AG08395 (cell line): ENCODE results near the gene TRIM58.

Experiments used
- DNase-seq: peaks from one replicate; pipeline ENCODE4 v3.0.0; 2012; ENCODE audit warnings: mixed read lengths, low spot score

The TRIM58 gene

GRCh38 chr1:247884797-247885413 lies 27.9 kb downstream of the TRIM58 start:
- DNase-seq = no peak

GRCh38 chr1:247895163-247895637 lies 38.2 kb downstream of the TRIM58 start, which contains the start of gene OR2W3:
Gene OR2W3, plus strand, starts transcription at chr1:247895587. Its CDS starts 0 bp downstream, at chr1:247895587.
- DNase-seq = no peak

- DNase-seq = no peak
Measured at GRCh38 chr1:247895976-247896375, 39.0 kb downstream of the TRIM58 start.

DNA sequence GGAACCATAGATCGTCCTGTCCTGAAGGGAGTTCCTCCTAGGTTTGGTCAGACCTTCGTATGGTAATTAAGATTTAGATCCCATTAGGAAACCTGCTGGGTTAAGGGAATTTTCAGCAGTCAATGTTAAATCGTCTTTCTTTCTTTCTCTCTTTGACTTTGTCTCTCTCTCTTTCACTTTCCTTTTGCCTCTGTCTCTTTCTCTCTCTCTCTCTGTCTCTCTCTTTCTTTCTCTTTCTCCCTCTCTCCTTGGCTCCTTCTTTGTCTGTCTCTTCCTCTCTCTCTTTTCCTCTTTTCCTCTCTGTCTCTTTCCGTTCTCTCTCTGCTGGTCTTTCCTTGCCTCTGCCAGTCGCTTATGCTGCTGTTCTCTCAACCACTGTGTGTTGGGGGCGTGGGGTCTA lies 47.1 kb downstream of the TRIM58 start:
- DNase-seq = no peak

DNA sequence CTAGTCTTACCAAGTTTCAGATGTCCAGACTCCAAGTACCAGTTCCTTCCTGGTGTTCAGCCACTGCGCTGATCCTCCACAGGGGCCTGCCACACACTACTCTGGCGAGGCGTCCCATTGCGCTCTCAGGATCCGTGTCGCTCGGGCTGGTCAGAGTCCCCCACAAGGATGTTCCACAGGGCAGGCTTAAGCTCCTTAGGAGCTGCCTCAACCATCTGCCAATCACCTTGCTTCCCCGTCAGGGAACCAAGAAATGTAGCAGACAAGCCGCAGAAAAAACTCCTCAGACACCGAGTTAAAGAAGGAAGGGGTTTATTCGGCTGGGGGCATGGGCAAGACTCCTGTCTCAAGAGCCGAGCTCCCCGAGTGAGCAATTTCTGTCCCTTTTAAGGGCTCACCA lies 48.2 kb downstream of the TRIM58 start:
- DNase-seq = no peak

DNA sequence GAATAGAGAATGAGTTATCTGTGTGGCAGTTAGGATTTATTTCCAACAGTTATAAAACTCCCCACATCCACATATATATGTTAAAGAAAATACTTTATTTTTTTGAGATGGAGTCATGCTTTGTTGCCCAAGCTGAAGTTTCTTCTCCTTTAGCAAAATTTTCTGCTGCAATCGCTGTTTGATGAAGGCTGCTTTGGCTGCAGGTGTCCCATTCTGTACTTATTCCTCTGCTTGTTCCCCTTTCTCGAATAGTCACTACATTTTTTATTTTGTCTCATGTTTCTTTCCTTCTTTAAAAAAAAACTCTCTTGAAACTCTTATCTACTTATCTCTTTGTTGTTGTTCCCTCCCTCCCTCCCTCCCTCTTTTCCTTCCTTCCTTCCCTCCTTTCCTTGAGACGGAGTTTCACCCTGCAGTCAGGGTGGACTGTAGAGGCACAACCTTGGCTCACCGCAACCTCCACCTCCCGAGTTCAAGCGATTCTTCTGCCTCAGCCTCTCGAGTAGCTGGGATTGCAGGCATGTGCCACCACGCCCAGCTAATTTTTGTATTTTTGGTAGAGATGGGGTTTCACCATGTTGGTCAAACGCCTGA lies 49.0 kb downstream of the TRIM58 start:
- DNase-seq = no peak

DNA sequence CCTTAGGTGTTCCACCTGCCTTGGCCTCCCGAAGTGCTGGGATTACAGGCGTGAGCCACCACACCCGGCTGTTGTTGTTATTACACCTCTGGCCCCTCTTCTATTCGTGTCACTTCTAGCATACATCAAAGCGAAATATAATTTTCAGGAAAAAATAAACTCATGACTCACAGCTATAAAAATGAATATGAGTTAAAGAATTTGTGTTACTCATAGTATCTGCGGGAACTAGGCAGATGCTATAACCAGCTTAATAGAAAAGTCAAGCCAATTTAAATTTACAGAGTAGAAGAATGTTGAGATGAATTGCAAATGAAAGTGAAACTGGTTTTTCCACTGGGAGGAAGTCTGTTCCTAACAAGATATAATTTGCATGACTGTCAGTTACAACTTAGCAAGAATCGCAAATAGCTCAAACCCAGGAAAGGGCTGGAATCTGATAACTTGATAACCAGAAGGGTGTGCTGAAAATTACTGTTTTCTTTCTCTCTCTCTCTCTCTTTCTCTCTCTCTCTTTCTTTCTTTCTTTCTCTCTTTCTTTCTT lies 49.6 kb downstream of the TRIM58 start:
- no peak for DNase-seq

DNA sequence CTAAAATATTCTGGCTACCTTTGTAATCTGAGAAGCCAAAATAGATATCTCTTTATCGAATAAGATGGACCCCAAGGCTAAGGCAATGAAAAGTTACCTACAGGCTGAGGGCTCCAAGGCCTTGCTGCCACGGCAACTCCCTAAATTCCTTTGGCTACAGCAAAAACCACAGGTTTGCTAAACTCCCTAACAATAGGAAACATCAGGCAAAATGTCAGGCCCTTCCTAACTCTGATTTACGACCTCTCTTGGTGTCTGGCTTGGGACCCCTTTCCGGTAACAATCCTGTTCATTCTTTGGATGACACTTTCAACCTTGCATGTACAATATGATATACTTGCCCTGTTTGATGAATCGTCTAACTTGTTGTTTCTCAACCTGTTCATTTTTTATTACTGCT lies 51.8 kb downstream of the TRIM58 start:
- DNase-seq = no peak

DNA sequence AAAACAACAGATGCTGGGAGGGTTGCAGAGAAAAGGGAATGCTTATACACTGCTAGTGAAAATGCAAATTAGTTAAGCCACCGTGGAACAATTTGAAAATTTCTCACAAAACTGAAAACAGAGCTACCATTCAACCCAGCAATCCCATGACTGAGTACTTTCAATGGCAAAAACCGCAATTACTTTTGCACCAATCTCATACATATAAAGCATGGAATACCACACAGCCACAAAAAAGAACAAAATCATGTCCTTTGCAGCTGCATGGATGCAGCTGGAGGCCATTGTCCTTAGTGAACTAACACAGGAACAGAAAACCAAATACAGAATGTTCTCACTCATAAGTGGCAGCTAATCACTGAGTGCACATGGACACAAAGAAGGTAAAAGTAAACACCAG lies 56.8 kb downstream of the TRIM58 start:
- no peak for DNase-seq

DNA sequence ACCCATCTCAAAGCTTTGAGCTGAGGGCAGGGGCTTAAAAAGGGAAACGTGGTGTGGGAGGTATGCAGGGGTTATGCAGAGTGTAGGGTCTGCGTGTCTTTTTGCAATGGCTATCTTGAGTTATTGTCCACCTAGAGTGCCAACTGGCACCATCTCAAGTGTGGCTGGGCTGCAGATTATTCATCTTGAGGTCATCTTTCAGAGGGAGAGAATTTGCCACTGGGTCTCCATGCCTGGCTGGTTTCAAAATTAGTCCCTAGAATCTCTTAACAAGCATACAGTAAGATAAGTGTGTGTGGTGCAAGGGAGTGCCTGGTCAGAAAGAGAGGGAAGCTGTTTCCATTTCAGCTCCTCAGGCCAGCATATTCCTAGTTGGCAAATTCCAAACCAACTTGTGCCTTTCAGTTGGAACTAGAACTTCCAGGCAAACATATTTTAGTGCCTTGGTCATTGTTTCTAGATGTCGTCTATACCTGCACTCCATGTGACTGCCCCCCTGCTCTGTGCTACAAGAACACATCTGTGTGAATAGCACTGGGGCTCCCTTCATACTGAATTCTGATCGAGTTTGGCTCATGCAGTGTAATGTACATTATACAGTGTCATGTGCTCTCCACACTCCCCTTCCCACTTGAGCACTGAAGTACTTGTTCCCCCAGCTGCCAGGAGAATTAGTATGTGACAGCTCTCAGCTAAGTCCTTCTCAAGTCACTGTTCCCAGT lies 58.1 kb downstream of the TRIM58 start:
- no peak for DNase-seq

GRCh38 chr1:247919952-247920351 lies 63.0 kb downstream of the TRIM58 start, which contains the start of gene OR2T8:
Gene OR2T8, plus strand, starts transcription at chr1:247920252. Its CDS starts 766 bp downstream, at chr1:247921018.
- no peak for DNase-seq

DNA sequence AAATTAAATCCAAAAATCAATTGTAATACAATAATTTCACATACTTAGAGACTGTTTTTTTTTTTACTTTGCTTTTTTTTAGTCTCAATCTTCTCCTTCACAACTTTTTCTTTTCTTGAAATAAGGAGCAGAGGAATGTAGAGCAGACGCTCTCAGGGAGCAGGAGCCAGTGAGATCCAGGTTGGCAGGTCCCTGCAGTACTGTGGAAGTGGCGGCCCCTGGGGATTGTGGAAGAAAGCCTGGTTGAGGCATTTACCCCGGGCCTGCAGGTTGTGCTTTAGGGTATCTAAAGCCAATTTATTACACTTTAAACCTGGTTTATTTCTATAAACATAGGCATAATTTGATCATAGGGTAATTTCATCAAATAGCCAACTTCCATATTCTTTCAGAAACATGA lies 67.0 kb downstream of the TRIM58 start:
- no peak for DNase-seq

GRCh38 chr1:247924868-247925267 lies 67.9 kb downstream of the TRIM58 start, which contains the start of gene OR2AJ1:
Gene OR2AJ1, plus strand, starts transcription at chr1:247924889. Its CDS starts 8,880 bp downstream, at chr1:247933769.
- no peak for DNase-seq
